ENCODE results near the gene GABRG3.

DNA sequence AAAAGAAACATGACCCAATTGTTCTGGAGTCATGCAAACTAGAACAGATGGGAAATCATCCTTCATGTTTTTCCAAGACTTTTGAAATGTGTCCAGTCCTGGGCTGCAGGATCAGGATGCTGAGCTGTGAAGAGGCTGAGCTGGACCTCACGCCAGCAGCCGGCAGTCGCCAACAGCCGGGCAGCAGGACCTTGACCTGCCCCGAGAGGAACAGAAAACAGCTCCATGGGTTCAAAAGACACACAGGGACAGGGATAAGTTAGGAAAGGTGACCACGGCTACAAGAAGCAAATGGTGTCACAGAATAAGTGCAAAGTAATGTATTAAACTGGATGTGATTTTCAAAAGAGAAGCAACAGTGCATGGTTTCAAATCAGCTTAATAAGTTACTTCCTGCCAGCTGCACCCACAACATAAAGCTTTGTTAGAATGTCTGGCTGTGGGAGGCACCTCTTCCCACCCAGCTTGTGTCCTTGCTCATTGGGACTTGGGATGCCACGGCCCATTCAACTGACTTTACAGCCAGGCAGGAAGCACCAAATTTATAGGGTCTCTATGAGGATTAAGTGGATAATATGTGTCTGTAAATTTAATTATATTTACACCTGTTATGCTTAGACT lies 266.4 kb downstream of the GABRG3 start:
- TF ChIP-seq CTCF (IDR thresholded peaks at IDR 0.05) (no peak), POLR2A (IDR thresholded peaks at IDR 0.05) (no peak)

Measured in heart left ventricle (tissue), 13 donors.